GM21381 (cell line): ENCODE data around the gene TOX2.
A peak's percentile ranks its signal among the peaks of the same experiment; 100 is the strongest.

ENCODE experiments used
- ATAC-seq: cut with Tn5 transposase; IDR thresholded peaks from one replicate; pipeline ENCODE4 v1.9.1; 2021; ENCODE audit warnings: mild to moderate bottlenecking, moderate library complexity; ENCODE audit not compliant: unreplicated experiment

Gene TOX2

DNA sequence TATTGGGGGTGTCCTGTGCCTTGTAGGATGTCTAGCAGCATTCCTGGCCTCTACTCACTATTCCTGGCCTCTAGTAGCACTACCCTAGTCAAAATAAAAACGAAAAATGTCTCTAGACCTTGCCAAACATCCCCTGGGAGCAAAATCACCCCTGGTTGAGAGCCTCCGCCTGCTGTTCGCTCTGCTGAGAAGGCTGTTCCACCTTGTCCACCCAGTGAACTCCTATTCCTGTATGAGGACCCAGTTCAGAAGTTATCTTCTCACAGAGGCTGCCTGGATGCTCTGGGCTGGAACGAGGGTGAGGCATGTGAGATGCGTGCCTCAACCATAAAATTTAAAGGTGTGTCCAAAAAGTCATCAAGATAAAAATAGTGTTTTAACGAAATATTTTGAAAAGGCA, 101.9 kb downstream of the TOX2 start:
- no peak for ATAC-seq

DNA sequence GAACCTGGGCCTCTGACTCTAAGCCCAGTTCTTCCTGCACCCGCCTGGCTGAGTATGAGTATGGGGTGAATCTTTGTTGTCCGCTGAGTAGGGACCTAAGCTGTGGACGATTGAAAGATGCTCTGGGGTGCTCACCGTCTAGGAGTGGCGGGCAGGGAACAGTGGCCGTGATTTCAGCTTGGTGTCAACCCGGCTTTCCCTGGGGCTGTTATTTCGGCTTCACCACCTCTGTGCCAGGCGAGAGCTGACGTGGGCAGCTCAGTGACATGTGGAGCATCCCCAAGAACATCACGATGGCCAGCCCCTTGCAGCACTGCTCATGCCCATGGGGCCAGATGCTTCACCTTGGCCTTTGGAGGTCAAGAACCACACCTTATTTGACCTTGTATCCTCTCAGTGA, 102.6 kb downstream of the TOX2 start:
- ATAC-seq = no peak

DNA sequence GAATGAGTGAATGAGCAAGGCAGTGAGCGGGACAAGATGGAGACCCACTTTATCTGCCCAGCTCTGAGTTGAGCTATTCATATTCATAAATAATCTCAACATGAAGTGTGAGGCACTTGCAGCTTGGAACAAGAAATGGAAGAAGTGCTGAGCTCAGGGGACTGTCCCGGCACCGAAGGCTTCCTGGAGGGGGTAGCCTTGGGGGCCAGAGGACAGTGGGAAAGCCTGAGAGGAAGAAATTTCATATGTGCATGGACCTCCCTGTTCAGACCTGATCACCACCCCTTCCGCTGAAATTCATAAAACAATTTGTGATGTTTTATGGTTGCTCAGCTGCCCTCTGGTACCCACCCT, 103.2 kb downstream of the TOX2 start:
- ATAC-seq = no peak

DNA sequence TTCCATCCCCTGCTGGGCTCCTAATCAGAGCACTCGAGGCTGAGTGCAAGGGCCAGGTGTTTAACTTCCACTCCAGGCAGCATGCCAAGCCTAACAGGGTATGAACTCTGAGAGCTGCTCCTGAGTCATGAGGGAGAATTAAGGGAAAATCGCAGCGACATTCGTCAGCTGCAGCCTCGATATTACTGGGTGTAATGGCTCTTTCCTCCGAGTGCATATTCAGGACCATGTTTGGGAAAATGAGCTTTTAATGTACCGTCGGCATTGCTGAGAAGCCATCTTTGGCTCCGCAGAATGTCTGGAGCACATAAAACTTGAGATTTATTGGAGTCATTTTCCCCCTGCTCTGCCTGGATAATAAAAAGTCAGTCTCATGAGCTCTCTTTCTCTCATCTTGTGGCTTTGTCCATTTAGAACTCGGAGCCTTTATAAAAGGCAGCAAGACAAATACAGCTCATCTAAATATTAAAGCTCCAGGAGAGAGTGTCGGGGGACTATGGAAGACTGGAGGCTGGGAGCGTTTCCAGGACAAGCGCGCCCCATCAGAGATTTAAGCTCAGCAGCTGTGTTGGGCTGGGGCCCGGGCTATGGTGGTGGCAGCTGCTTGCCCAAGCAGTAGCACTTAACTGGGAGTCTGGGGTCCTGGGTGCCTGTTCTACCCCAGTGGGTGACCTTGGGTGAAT, 103.7 kb downstream of the TOX2 start:
- ATAC-seq = no peak

DNA sequence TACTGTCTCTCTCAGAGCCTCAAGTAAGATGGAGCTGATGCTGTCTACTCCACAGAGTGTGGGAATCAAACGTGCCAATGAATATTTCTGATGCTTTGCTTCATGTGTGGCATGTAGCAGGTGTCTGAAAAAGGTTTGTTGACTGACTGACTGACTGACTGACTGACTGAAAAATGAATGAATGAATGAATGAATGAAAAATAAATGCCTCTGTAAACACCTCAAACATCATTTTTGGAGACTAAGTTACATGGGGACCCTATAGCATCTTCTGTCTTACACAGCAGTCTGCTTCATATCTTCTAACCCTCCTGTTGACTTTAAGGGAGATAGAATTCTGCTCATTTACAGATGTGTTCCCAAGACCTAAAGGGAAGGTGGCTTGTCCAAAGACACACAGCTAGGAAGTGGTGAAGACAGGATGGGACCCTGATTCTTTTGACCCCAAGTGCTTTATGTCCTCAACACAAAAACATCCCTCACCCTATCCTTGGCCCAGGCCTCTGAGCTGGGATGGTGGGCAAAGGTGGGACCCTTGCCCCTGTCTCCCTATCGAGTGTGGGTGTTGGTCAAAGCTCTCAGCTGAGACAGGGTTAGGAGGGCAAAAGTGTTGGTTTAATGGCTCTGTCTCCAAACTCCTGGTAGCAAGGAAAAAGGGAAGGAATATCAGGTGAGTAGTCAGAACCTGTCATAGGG, 104.4 kb downstream of the TOX2 start:
- no peak for ATAC-seq

DNA sequence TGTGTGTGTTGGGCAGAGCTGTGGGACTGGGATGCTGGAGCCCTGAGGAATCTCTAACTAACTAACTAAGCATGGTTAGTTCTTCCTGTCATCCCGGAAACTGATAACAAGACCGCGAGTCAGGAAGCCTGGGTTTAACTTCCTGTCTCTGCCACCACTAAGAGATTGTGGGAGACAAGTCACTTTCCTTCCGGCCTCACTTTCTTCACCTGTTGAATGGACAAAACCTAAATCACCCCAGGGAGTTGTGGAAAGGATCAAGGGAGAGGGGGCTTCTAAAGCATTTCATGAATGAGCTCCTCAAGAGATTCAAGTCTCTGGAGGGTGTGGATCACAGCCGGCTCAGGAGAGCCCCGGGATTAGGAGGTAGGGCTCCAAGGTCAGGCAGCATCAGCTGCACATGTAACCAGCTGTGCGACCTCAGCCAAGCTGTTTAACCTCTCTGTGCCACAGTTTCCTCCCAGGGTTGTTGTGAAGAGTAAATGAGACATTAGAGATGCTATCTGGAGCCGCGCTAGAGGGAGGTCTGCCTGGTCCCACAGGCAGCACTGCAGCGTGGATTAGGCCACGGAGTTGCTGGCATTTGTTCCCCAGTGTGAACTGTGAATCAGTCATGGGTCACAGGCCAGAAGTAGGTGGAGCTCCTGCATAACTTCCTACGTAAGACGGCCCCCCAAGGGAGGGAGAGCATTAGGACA, 105.1 kb downstream of the TOX2 start:
- no peak for ATAC-seq

DNA sequence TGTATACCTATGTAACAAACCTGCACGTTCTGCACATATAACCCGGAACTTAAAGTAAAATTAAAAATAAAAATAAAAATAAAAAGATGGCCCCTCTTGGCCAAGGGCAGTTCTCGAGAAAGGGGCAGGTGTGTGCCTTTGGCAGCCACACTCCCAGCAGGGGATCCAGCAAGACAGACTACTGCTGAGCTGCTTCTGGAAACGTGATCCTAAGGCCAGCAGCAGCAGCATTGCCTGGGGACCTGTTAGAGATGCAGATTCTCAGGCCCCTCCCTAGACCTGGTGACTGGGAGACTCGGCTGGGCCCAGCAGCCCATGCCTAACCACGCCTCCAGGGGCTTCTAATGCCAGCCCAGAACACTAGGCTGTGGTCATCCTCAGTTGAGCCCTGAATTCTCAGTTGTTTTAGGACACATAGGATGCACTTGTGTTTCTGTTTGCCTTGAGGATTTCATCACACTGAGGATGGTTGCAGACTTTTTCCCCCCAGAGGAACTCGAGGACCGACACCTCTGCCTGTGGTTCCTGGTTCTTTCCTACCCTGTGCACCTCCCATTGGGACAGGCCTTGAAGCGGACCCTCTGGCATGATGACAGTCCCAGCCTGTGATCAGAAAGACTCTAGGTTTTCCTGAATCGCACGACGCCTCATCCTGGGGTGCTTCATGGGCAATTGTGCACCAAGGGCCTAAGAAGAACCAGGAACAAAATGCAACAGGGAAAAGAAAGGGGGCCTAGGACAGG, 105.9 kb downstream of the TOX2 start:
- ATAC-seq = no peak

DNA sequence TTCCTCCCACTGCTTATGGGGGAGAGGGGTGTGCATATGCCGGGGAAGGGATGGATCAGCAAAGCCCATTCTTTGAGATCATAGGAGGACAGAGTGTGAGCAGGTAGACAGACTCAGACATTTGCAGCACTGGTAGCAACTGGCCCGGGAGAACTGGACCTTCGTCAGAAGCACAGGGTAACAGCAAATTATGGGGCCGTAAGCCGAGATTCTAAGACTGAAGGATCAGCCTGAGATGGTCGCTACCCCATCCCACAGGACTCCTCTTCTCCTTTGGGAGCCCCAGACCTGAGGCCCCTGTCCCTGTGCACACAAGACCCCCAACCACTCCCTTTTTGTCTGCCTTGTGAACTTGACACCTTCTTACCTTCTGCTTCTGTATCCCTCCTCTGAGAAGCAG, 106.5 kb downstream of the TOX2 start:
- no peak for ATAC-seq

DNA sequence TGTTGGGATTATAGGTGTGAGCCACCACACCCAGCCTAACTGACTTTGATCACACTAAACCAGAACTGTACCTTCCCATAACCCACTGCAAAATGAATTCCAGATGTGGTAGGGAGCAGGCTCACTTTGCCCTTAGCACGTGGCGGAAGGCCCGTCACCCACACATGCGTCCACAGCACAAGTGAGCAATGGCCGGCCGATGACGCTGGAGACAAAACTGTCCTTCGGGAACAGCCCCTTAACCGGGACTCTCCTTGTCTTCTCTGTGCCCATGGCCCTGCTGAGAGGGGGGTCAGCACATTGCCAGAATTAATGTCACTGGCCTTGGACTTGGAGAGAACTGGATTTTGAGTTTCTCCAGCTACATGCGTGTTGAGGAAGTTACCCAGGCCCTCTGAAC, 107.2 kb downstream of the TOX2 start:
- no peak for ATAC-seq

DNA sequence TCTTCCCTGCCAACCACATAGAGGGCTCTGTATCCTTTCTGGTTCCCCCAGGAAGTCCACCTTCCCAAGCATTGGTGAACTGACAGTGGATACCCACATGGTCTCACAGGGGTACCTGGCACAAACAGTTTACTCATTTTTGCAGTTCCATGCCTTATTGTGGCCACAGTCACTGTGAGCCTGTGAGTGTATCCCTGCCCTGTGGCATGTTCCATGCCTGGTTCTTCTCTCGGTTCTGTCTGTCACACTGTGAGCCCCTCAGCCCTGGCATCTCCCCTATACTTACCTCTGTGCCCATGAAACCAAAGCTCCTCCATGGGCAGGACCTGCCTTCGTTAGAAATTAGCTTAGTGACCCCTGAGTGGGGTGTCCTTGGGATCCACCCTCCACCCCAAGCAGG, 107.8 kb downstream of the TOX2 start:
- no peak for ATAC-seq

DNA sequence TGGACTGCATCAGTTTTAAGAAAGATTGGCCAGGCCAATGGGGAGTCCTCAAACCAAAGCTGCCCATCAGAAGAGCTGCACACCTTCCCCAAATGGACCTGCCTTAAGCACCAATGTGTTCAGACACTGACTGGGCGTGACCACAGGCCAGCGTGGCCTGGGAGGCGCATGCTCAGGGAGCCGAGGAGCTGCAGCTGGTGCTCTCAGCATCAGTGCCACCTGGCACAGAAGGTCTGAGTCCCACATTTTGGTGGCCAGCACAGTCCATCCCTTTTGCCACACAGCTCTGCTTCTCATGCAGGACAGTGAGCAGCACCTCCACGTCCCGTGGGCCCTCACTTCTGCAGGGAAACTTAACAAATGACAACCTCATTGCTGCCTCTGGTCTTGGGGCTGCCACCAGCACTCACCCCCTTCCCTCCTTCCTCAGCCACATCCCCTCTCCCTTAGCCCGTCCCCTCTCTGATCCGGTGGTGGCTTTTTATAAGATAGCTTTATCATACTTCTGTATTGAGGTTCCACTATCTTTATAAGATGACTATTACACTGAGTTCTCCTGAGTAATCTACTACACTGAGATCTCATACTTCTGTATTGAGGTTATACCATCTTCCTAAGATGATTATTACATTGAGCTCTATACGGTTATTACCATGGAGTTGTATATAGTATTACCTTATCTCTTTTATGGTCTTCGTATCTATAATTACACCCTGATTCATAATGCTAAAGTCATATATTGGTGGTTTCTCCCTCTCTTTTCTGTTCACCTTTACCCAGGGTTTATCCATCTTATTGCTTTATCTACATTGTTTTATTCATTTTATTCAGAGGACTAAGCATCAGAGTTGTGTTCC, 109.1 kb downstream of the TOX2 start:
- no peak for ATAC-seq

DNA sequence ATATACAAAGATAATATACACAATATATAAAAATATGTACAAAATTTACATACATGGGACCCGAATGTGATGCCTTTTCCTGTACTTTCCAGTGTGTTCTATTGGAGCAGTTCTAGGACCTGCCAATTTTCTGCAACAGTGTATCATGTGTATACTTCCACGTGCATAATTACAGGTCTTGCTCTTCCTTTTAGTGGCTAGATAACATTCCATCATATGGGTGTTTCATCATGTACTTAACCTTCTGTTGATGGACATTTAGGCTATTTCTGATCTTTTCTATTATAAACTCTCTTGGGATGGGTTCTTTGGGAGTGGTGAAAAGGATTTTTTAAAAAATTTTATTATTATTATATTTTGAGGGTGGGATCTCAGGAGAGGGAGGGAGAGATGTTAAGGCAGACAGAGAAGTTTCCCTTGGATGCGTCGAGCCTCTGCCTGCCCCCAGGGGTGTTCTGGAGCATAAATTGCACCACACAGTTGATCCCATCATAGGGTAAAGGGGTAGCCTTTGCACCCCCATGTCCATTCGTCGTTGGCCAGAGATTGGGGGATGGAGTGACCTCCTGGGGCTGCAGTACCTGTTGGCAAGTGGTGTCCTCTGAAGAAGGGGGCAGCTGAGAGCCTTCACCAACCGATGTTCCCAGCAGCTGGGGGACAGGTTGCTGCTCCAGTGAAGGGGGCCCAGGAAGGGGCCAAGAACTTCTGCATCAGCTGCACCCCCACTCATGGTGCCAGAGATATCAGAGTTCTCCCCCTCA, 110.3 kb downstream of the TOX2 start:
- ATAC-seq = no peak

DNA sequence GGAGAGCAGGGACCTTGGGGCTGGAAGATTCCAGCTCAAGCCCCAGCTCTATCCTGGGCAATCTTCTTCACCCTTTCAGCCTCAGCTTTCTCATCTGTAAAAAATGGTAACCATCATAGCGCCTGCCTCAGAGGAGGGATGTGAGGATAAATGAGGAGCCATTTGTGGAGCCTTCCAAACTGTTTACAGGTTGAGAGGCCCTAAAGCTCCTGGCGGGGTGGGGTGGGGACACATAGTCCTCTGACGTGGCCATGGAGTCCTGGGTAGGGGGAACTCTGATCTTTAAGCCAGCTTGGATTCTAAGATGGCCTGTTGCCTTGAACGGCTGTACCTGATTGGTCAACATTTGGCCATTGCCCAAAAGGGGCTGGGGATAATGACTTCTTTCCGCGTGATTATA, 111.1 kb downstream of the TOX2 start:
- ATAC-seq = no peak

DNA sequence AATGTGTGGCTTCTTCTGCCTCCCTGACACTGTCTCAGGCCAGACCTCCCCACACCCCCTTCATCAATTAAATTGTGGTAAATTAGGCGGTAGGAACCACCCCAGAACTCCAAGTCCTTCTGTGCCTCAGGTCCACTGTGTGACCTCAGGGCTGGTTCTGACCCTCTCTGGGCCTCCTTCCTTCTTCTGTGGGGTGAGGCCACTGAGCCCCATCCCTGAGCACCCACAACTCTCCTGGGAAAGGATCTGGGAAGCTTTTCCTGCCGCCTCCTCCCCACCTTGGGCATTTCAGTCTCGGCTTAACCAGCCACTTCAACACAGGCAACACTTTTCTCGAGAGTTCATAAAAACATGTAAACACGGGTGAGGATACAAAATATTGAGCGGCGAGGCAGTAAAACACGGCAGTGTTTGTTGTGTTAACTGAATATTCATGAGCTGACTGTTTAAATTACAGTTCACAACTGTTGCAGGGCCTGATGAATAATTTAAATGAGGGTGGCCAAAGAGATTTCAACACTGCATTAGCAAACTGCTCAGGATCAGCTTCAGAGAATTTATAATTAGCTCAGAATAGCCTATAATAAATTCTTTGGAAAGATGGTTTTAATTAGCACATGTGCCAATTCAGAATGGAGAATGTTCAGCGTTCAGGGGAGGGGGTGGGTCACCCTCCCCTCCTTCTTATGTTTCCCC, 112.1 kb downstream of the TOX2 start:
- ATAC-seq = no peak

DNA sequence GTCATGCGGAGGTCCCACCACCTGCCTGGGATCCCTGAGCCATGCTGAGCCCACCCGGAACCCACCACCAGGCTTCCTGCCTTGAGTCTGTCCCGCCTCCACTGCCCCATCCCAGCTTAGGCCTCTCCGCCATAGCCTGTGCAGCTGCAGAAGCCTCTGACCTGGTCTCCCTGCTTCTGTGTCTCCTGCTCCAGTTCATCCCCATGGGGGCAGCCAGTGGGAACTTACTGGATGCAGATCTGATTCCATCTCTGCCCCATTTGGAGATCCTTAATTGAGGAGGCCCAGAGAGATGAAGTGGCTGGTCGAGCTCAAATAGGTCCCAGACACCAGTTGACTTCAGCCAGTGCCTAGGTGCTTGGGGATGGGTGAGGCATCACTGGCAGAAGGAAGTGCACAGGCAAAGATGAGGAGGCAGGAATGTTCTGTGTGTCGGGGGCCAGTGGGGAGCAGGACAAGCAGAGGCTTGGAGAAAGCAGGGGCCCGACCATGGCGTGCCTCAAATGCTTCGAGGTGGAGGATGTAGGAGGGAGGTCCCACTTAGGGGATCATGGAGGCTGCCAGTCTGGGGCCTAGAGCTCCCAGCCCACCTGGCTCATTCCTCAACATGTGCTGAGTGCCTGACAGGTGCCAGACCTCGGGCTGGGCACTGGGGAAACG, 112.8 kb downstream of the TOX2 start:
- no peak for ATAC-seq

DNA sequence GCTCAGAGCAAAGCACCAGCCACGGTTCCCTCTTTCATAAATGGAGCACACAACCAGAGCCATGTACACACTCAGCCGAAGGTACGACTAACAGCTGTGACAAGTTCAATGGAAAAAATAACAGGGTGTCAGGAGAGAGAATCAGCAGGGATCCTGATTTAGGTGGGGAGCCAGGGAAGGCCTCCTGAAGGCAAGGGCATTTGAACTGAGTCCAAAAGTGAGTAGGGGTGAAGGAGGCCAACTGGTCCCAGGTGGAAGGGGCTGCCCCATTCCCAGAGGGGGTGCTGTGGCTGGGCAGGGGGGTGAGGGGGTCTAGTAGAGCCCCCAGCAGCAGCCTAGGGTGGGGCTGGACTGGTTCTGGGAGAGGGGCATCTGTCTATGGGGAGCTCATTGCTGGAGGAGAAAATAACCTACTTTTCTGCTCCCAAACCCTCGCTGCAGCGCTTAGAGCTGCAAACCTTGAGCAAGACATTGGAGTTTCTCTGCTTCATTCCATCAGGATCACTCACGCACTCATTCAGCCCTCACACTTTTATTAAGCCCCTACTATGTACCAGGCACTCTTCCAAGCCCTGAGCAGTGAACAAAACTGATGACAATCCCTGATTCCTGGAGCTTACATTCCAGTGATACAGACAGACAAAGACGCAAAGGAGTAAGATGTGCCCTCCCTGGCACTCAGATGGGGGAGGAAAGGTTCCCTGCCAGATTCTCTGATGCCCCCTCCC, 113.5 kb downstream of the TOX2 start:
- ATAC-seq = no peak

DNA sequence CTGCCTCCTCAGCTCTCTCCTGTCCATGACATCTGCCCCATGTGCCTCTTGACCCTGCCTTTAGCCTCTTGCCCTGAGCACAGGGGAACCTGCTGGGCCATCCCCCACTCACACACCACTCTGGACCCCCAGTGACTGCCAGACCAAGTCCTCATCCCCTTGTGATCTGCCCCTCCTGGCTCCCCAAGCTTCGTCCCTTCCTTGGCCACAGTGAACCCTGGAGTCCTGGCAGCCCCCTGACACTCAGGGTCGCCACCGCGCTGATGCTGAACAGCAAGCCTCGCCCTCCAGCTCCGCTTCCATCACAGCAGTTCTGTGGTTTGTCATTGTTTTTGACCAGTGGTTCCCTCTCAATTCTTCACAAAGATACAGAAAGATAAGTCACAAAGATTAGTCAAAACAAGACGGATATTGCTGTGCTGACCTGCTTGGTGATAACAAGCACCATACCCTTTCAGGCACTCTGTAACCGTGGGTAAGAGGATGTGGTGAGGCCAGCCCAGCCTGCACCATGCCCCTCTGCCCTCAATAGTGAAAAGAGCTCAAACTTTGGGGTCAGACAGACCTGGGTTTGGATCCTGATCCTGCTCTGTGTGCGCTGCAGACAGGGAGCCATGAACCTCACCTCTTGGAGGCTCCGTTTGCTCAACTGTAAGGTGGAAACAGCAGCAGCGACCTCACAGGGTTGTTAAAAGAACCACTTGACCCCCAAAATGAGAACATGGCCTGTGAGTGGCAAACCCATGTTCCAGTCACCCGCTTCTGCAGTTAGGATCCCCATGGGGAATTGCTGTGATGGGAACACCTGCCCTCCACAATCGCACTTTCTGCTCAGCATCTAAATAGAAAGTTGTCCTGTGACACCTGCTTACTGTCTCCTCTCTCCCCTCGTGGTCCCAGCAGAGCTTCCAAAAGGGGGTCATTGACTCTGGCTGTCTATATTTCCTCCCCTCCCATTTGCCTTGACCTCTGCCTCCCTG, 114.5 kb downstream of the TOX2 start:
- ATAC-seq = peak; percentile 54
